Sigmoid colon (tissue), 7 donors: ENCODE results near the gene MACROH2A1. TPM values are rescaled to one million over a fixed set of nuclear protein-coding genes. Genes with fewer than 3 reads are reported as not detected.

ENCODE experiments used
- DNase-seq: peaks from one replicate; pipeline ENCODE4 v3.0.0-alpha.2; 2019
- H3K27ac ChIP-seq, 4 donors: fragments of 200-600 bp; sonication (generic); one replicate each; pipeline ENCODE4 v1.5.1; 2016 to 2019; ENCODE audit warnings: mild to moderate bottlenecking in 1 of 4
- H3K27me3 ChIP-seq, 3 donors: fragments of 200-600 bp; sonication (generic); one replicate each; pipeline ENCODE4 v1.5.1; 2019; ENCODE audit warnings: mild to moderate bottlenecking in 1 of 3
- H3K36me3 ChIP-seq, 4 donors: fragments of 200-600 bp; sonication (generic); one replicate each; pipeline ENCODE4 v1.5.1; 2016 to 2019
- H3K4me1 ChIP-seq, 4 donors: fragments of 200-600 bp; sonication (generic); one replicate each; pipeline ENCODE4 v1.5.1; 2017 to 2019
- H3K4me3 ChIP-seq, 4 donors: fragments of 200-600 bp; sonication (generic); one replicate each; pipeline ENCODE4 v1.5.1; 2017 to 2019; ENCODE audit warnings: mild to moderate bottlenecking in 2 of 4, moderate library complexity in 1 of 4
- H3K9me3 ChIP-seq, 4 donors: fragments of 200-600 bp in 3 of 4; sonication (generic) in 3 of 4; one replicate each; pipeline versions ENCODE4 v1.5.1 to v1.6.1; 2013 to 2019
- EP300 ChIP-seq, 4 donors: sonication (generic); formaldehyde crosslinking; IDR thresholded peaks; one replicate each; pipeline ENCODE4 v1.6.1; 2017; ENCODE audit warnings: antibody characterized with exemption in 4 of 4
- POLR2A ChIP-seq, 2 donors: fragments of 450-650 bp; IDR thresholded peaks; one replicate each; pipeline ENCODE4 v1.6.1; 2016; ENCODE audit warnings: antibody characterized with exemption in 2 of 2, mild to moderate bottlenecking in 2 of 2, moderate library complexity in 2 of 2
- POLR2AphosphoS5 ChIP-seq, 4 donors: sonication (generic); formaldehyde crosslinking; IDR thresholded peaks; one replicate each; pipeline ENCODE4 v1.6.1; 2017; ENCODE audit warnings: antibody characterized with exemption in 4 of 4
- WGBS, 2 donors: extraction: QIAGEN DNeasy Blood & Tissue Kit; methylation state at CpG; one replicate each; pipeline ENCODE4 v1.1.7; 2013; 5-methylcytosine and 5-hydroxymethylcytosine counted together
- intact Hi-C: fragments of 100-400 bp; cut with DNase I; formaldehyde crosslinking; loops from one replicate; pipeline ENCODE4 v1.15.1; 2023
- polyA plus RNA-seq, 3 donors: library from polyadenylated mRNA; stranded (reverse); fragments of 200-250 nt; gene quantifications; one replicate each; pipeline ENCODE4 v1.2.3, GENCODE V29; 2013
- small RNA-seq, 3 donors: library from RNA; depleted of rRNA; stranded (forward); fragments of <200 nt; gene quantifications; one replicate each; pipeline ENCODE3, GENCODE V24; 2016
- total RNA-seq, 4 donors: library from RNA; depleted of rRNA; stranded (reverse); fragments of >200 nt; gene quantifications; one replicate each; pipeline ENCODE4 v1.1.0, GENCODE V29; 2016
- TF ChIP-seq, protein P1 (sequence below), 4 experiments: fragments of 450-650 bp in 3 of 4; fragments of 200-600 bp in 1 of 4; IDR thresholded peaks; one replicate each; pipeline ENCODE4 v1.5.1; 2016 to 2019; ENCODE audit warnings: antibody characterized with exemption in 4 of 4, mild to moderate bottlenecking in 3 of 4, moderate library complexity in 2 of 4
- donor health status: healthy with polysubstance abuse.
- donor health status: Bipolar disorder and iron deficiency.
- donor health status: healthy.

The MACROH2A1 gene
- total and polyA plus RNA-seq, 7 donors, result 123 to 202 (median 175) TPM

- 91% methylated on average over 2 of the region's 2 CpGs for WGBS, 2 donors
These were observed 111.5 kb downstream of the MACROH2A1 start for GRCh38 chr5:135287551-135287950.

More at GRCh38 chr5:135287551-135287950, 111.5 kb downstream of the MACROH2A1 start:
- intact Hi-C loops, result no loop called here
- Histone ChIP-seq H3K36me3 (no peaks in the 10 kb centered on the region), H3K27ac (no peak overlapping the region), H3K4me3 (no peak overlapping the region), H3K27me3 (no peaks in the 10 kb centered on the region), H3K4me1 (no peaks in the 10 kb centered on the region), H3K9me3 (peaks cover 0 to 3% (median 0%) of the 10 kb centered on the region in 4 donors)
- no peak for TF ChIP-seq EP300 (IDR thresholded peaks at IDR 0.05)
- no peak for TF ChIP-seq POLR2A (IDR thresholded peaks at IDR 0.05)
- TF ChIP-seq, protein P1, sequence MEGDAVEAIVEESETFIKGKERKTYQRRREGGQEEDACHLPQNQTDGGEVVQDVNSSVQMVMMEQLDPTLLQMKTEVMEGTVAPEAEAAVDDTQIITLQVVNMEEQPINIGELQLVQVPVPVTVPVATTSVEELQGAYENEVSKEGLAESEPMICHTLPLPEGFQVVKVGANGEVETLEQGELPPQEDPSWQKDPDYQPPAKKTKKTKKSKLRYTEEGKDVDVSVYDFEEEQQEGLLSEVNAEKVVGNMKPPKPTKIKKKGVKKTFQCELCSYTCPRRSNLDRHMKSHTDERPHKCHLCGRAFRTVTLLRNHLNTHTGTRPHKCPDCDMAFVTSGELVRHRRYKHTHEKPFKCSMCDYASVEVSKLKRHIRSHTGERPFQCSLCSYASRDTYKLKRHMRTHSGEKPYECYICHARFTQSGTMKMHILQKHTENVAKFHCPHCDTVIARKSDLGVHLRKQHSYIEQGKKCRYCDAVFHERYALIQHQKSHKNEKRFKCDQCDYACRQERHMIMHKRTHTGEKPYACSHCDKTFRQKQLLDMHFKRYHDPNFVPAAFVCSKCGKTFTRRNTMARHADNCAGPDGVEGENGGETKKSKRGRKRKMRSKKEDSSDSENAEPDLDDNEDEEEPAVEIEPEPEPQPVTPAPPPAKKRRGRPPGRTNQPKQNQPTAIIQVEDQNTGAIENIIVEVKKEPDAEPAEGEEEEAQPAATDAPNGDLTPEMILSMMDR (IDR thresholded peaks at IDR 0.05), result no peak
- TF ChIP-seq POLR2AphosphoS5 (IDR thresholded peaks at IDR 0.05), result no peak
- DNase-seq, result no peak

Small RNA genes within 50 kb of the gene (small RNA-seq; reads per million reads assigned to genes)
- gene DCANP1, result 0 reads per million in 3 donors

Other genes with a start within 250 kb of the MACROH2A1 start
- gene DCANP1, start 48.1 kb upstream of the MACROH2A1 start, total RNA-seq, result not detected
- gene DCANP1, start 48.1 kb upstream of the MACROH2A1 start, polyA plus RNA-seq, result under 1 TPM in 2 of 3 donors, not detected in 1; 0.13 to 0.46 TPM
- not detected for gene TIFAB, start 53.1 kb upstream of the MACROH2A1 start, total RNA-seq
- gene TIFAB, start 53.1 kb upstream of the MACROH2A1 start, polyA plus RNA-seq, result 1 to 10 TPM in 1 of 3 donors, under 1 TPM in 1, not detected in 1; 0.46 to 1.4 TPM
- gene NEUROG1, start 136.7 kb upstream of the MACROH2A1 start, total RNA-seq, result not detected
- gene NEUROG1, start 136.7 kb upstream of the MACROH2A1 start, polyA plus RNA-seq, result not detected
- gene CXCL14, start 179.8 kb upstream of the MACROH2A1 start, total RNA-seq, result 10 to 100 TPM in 2 of 4 donors, 1 to 10 TPM in 2; 2.2 to 16.1 (median 12.3) TPM
- gene CXCL14, start 179.8 kb upstream of the MACROH2A1 start, polyA plus RNA-seq, result 10 to 100 TPM; 24.5 to 56.7 (median 46.2) TPM